SK-N-SH treated with all-trans-retinoic acid at 6 μM for 48 hours (cell line): ENCODE measurements around the gene TNFRSF25.

Experiments used
- BACH2 ChIP-seq: fragments of 250-450 bp; sonication (Bioruptor Pico); IDR thresholded peaks from 2 replicates; pipeline ENCODE4 v1.9.0; 2021; ENCODE audit warnings: mild to moderate bottlenecking, borderline replicate concordance
- CREB5 ChIP-seq: fragments of 250-450 bp; sonication (Bioruptor Pico); IDR thresholded peaks from 2 replicates; pipeline ENCODE4 v1.5.1; 2020; ENCODE audit warnings: low read depth, mild to moderate bottlenecking, moderate library complexity

DNA sequence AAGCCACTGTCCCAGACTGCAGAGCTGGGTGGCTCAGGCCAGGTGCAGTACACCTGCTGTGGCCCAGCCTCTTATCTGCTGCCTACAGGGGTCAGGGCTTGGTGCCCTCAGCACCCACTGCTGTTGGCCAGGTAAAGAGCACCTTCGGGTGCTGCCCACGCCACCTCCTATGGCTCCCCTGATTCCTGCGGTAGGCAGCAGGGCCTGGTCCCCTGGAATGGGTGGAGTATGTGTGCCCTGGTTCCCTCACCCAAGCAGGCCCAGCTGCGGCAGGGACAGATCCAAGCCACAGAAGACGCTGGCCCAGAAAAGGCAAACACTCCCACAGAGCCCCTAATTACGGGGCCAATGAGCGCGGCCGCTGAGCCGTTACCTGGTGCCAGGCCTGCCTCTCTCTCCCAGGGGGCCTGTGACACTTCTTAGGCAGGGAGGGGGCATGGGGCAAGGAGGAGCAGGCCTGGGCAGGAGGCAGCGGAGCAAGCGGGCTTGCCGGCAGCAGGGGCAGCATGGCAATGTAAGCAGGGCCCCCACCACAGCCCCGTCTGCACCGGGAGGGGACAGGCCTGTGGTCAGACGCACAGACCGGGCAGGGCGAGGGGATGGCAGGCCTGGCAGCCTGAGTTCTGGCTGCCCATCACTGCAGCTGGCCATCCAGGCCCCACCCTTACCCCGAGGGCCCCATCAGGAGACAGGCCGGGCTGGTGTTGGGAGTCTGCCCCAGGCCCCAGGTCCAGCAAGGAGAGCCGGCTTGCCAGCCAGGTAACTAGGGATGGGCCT is 22.4 kb downstream of the TNFRSF25 start:
- no peak for TF ChIP-seq BACH2 (CRISPR knock-in tag)
- no peak for TF ChIP-seq CREB5 (CRISPR knock-in tag)
